PC-3 (cell line): ENCODE results near the gene USF2. TPM values are rescaled to one million over a fixed set of nuclear protein-coding genes. Genes with fewer than 3 reads are reported as not detected.

Experiments
- ATAC-seq: fragments of 200-7000 bp; cut with Tn5 transposase; 2 replicates; pipeline ENCODE4 v1.9.1; 2020; ENCODE audit warnings: mild to moderate bottlenecking, moderate library complexity
- BruUV-seq: library from RNA; stranded (reverse); fragments of 400-500 nt; replicated peaks from 2 replicates; lab custom pipeline; 2021; lab: Mats Ljungman, UMichigan
- CTCF ChIA-PET: fragments of 300-600 bp; sonication (Branson Sonifier 250); formaldehyde crosslinking; loops from one replicate; lab custom pipeline; 2022; ENCODE audit warnings: antibody characterized with exemption; lab: Charles Lee
- POLR2A ChIA-PET: fragments of 300-600 bp; sonication (Branson Sonifier 250); formaldehyde crosslinking; loops from one replicate; lab custom pipeline; 2022; ENCODE audit warnings: antibody characterized with exemption; ENCODE audit not compliant: unreplicated experiment; lab: Charles Lee
- DNase-seq: peaks from one replicate; pipeline ENCODE4 v3.0.0-alpha.2; 2015
- H2AFZ ChIP-seq: fragments of 300-600 bp; sonication (generic); 2 replicates; pipeline ENCODE4 v1.6.0; 2016; ENCODE audit warnings: antibody characterized with exemption, low read length
- H3F3A ChIP-seq: fragments of 300-600 bp; sonication (generic); one replicate; pipeline ENCODE4 v1.6.0; 2017; ENCODE audit warnings: antibody characterized with exemption, low read length, control low read depth, mild to moderate bottlenecking; ENCODE audit not compliant: unreplicated experiment
- H3K27ac ChIP-seq: fragments of 300-600 bp; sonication (generic); 2 replicates; pipeline ENCODE4 v1.5.1; 2016; ENCODE audit warnings: mild to moderate bottlenecking, low read length
- H3K27me3 ChIP-seq: fragments of 300-600 bp; sonication (generic); 2 replicates; pipeline ENCODE4 v1.6.1; 2016; ENCODE audit warnings: low read length, mixed read lengths
- H3K36me3 ChIP-seq: fragments of 300-600 bp; sonication (generic); 2 replicates; pipeline ENCODE4 v1.6.1; 2016; ENCODE audit warnings: low read depth, mixed run types, low read length, mixed read lengths
- H3K4me1 ChIP-seq: fragments of 300-600 bp; sonication (generic); 2 replicates; pipeline ENCODE4 v1.5.1; 2016; ENCODE audit warnings: low read length; ENCODE audit not compliant: insufficient read depth
- H3K4me2 ChIP-seq: fragments of 300-600 bp; sonication (generic); 2 replicates; pipeline ENCODE4 v1.6.0; 2016; ENCODE audit warnings: low read length
- H3K4me3 ChIP-seq: fragments of 300-600 bp; sonication (generic); 2 replicates; pipeline ENCODE4 v1.5.1; 2016; ENCODE audit warnings: mild to moderate bottlenecking, low read length, mixed read lengths
- H3K79me2 ChIP-seq: fragments of 300-600 bp; sonication (generic); 2 replicates; pipeline ENCODE4 v1.6.1; 2017; ENCODE audit warnings: low read length, mixed read lengths
- H3K9ac ChIP-seq: fragments of 300-600 bp; sonication (generic); 2 replicates; pipeline ENCODE4 v1.6.0; 2016; ENCODE audit warnings: mild to moderate bottlenecking, low read length
- H3K9me2 ChIP-seq: fragments of 300-600 bp; sonication (generic); replicated peaks from 2 replicates; pipeline ENCODE4 v1.6.1; 2016; ENCODE audit warnings: mixed run types, low read length, mixed read lengths
- H3K9me3 ChIP-seq: fragments of 300-600 bp; sonication (generic); 2 replicates; pipeline ENCODE4 v1.6.1; 2016; ENCODE audit warnings: low read length, mixed read lengths
- H4K20me1 ChIP-seq: fragments of 300-600 bp; sonication (generic); 2 replicates; pipeline ENCODE4 v1.6.1; 2016; ENCODE audit warnings: low read length, mixed read lengths
- EZH2 ChIP-seq: fragments of 300-600 bp; sonication (generic); IDR thresholded peaks from one replicate; pipeline ENCODE4 v1.6.1; 2017; ENCODE audit warnings: antibody characterized with exemption, mild to moderate bottlenecking, low read length; ENCODE audit not compliant: unreplicated experiment
- EZH2phosphoT487 ChIP-seq: fragments of 300-600 bp; sonication (generic); IDR thresholded peaks from 2 replicates; pipeline ENCODE4 v1.6.1; 2018; ENCODE audit warnings: mild to moderate bottlenecking, antibody characterized with exemption, low read length, borderline replicate concordance
- intact Hi-C: fragments of 100-400 bp; cut with micrococcal nuclease; formaldehyde crosslinking; loops from 2 replicates; pipeline ENCODE4 v1.9.0; 2023
- total RNA-seq: library from RNA; depleted of rRNA; stranded (reverse); fragments of >200 nt; gene quantifications from 2 replicates; pipeline ENCODE4 v1.2.3, GENCODE V29; 2014
- TF ChIP-seq, protein P1 (sequence below): fragments of 300-600 bp; sonication (generic); conservative IDR thresholded peaks from 2 replicates; pipeline ENCODE4 v1.5.1; 2017; ENCODE audit warnings: antibody characterized with exemption, low read depth, mild to moderate bottlenecking, low read length

Gene USF2
- total RNA-seq, 1 experiment from 2014 or later: 102 TPM

DNA sequence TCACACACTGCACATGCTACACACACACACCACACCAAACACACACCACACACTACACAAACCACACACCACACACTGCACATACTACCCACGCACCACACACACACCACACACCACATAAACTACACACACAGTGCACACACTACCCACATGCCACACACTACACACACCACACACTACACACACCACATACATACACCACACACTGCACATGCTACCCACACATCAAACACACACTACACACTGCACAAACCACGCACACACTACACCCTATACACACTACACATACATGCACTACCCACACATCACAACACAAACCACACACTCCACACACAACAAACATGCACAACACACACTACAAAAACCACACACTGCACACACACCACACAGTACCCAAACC lies 29.2 kb downstream of the USF2 start:
- Histone ChIP-seq H3K9me3 (no peaks in the 10 kb centered on the region), H3K9me2 (no peaks in the 10 kb centered on the region), H3K27ac (no peak overlapping the region), H3K79me2 (no peaks in the 10 kb centered on the region), H3F3A (no peaks in the 10 kb centered on the region), H3K27me3 (peaks cover 2% of the 10 kb centered on the region; the same call in 1 of the 2 replicates), H3K4me2 (no peak overlapping the region), H3K4me3 (no peak overlapping the region), H4K20me1 (no peaks in the 10 kb centered on the region), H3K36me3 (no peaks in the 10 kb centered on the region), H3K9ac (no peak overlapping the region), H3K4me1 (no peaks in the 10 kb centered on the region), H2AFZ (no peak overlapping the region)
- no TSS peak for BruUV-seq
- TF ChIP-seq EZH2 (no peak), EZH2phosphoT487 (no peak)
- TF ChIP-seq, protein P1, sequence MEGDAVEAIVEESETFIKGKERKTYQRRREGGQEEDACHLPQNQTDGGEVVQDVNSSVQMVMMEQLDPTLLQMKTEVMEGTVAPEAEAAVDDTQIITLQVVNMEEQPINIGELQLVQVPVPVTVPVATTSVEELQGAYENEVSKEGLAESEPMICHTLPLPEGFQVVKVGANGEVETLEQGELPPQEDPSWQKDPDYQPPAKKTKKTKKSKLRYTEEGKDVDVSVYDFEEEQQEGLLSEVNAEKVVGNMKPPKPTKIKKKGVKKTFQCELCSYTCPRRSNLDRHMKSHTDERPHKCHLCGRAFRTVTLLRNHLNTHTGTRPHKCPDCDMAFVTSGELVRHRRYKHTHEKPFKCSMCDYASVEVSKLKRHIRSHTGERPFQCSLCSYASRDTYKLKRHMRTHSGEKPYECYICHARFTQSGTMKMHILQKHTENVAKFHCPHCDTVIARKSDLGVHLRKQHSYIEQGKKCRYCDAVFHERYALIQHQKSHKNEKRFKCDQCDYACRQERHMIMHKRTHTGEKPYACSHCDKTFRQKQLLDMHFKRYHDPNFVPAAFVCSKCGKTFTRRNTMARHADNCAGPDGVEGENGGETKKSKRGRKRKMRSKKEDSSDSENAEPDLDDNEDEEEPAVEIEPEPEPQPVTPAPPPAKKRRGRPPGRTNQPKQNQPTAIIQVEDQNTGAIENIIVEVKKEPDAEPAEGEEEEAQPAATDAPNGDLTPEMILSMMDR: no peak
- CTCF ChIA-PET: no interaction called here
- DNase-seq (no peak), ATAC-seq (no peak)
- POLR2A ChIA-PET: no interaction called here
- intact Hi-C loops: no loop called here

- DNase-seq: no peak
- Histone ChIP-seq H3K27me3 (no peaks in the 10 kb centered on the region), H3K9me2 (no peaks in the 10 kb centered on the region), H3K4me1 (no peaks in the 10 kb centered on the region), H3K4me2 (no peak overlapping the region), H3K27ac (no peak overlapping the region), H2AFZ (no peak overlapping the region), H3K4me3 (no peak overlapping the region), H3F3A (no peaks in the 10 kb centered on the region), H3K9ac (no peak overlapping the region), H3K36me3 (no peaks in the 10 kb centered on the region), H4K20me1 (no peaks in the 10 kb centered on the region), H3K79me2 (no peaks in the 10 kb centered on the region), H3K9me3 (no peaks in the 10 kb centered on the region)
- no peak for ATAC-seq
- no TSS peak for BruUV-seq
- intact Hi-C loops: no loop called here
- CTCF ChIA-PET: no interaction called here
- TF ChIP-seq, protein P1: no peak
- TF ChIP-seq EZH2phosphoT487 (no peak), EZH2 (no peak)
- POLR2A ChIA-PET: no interaction called here
Observed at GRCh38 chr19:35298561-35298972, 29.8 kb downstream of the USF2 start.

- Histone ChIP-seq H3K36me3 (no peaks in the 10 kb centered on the region), H3K27ac (no peak overlapping the region), H3K4me3 (no peak overlapping the region), H3F3A (no peaks in the 10 kb centered on the region), H3K9me2 (no peaks in the 10 kb centered on the region), H2AFZ (no peak overlapping the region), H3K4me1 (no peaks in the 10 kb centered on the region), H3K27me3 (no peaks in the 10 kb centered on the region), H3K9me3 (no peaks in the 10 kb centered on the region), H3K79me2 (no peaks in the 10 kb centered on the region), H4K20me1 (no peaks in the 10 kb centered on the region), H3K9ac (no peak overlapping the region), H3K4me2 (no peak overlapping the region)
- CTCF ChIA-PET: no interaction called here
- BruUV-seq: no TSS peak
- POLR2A ChIA-PET: no interaction called here
- DNase-seq (no peak), ATAC-seq (no peak)
- TF ChIP-seq, protein P1: no peak
- TF ChIP-seq EZH2 (no peak), EZH2phosphoT487 (no peak)
- intact Hi-C loops: no loop called here
Observed at GRCh38 chr19:35299523-35300338, 31.0 kb downstream of the USF2 start.
